Stimulated activated CD4-positive, alpha-beta T cell treated with anti-CD3 and anti-CD28 coated beads, TNF-alpha, amount 100 ng/mL, for 1 hour (primary cell): ENCODE results near the gene PAPPA.

Experiments
- DNase-seq, 3 donors: peaks; one replicate each; pipeline ENCODE4 v3.0.0-alpha.2; 2020; ENCODE audit warnings: low read depth in 3 of 3, low spot score in 1 of 3

The PAPPA gene

GRCh38 chr9:116414374-116414773 is 260.8 kb downstream of the PAPPA start:
- DNase-seq = no peak

GRCh38 chr9:116416421-116416820 is 262.8 kb downstream of the PAPPA start:
- no peak for DNase-seq

GRCh38 chr9:116417464-116417863 is 263.9 kb downstream of the PAPPA start:
- DNase-seq = no peak

GRCh38 chr9:116419181-116419580 is 265.6 kb downstream of the PAPPA start:
- DNase-seq = no peak

- no peak for DNase-seq
Measured at GRCh38 chr9:116420993-116421538, 267.5 kb downstream of the PAPPA start.

GRCh38 chr9:116422119-116422979 is 268.8 kb downstream of the PAPPA start:
- no peak for DNase-seq

GRCh38 chr9:116423149-116423548 is 269.6 kb downstream of the PAPPA start:
- DNase-seq = no peak

- no peak for DNase-seq
Measured at GRCh38 chr9:116425244-116425643, 271.7 kb downstream of the PAPPA start.

GRCh38 chr9:116430849-116431248 is 277.3 kb downstream of the PAPPA start:
- no peak for DNase-seq

- no peak for DNase-seq
Measured at GRCh38 chr9:116432051-116432450, 278.5 kb downstream of the PAPPA start.

- DNase-seq = no peak
Measured at GRCh38 chr9:116434314-116434713, 280.7 kb downstream of the PAPPA start.

- no peak for DNase-seq
Measured at GRCh38 chr9:116435706-116436105, 282.1 kb downstream of the PAPPA start.

GRCh38 chr9:116436121-116436520 is 282.5 kb downstream of the PAPPA start:
- DNase-seq = no peak

GRCh38 chr9:116437411-116438370 is 284.1 kb downstream of the PAPPA start:
- DNase-seq = no peak

- DNase-seq = no peak
Measured at GRCh38 chr9:116442528-116442927, 288.9 kb downstream of the PAPPA start.

- no peak for DNase-seq
Measured at GRCh38 chr9:116447934-116448333, 294.3 kb downstream of the PAPPA start.

GRCh38 chr9:116448431-116448830 is 294.8 kb downstream of the PAPPA start:
- no peak for DNase-seq

GRCh38 chr9:116449949-116450348 is 296.4 kb downstream of the PAPPA start:
- no peak for DNase-seq

GRCh38 chr9:116450378-116451139 is 297.0 kb downstream of the PAPPA start:
- DNase-seq = no peak

GRCh38 chr9:116451500-116452115 is 298.0 kb downstream of the PAPPA start:
- DNase-seq = no peak
